ENCODE results near the gene FGG.

DNA sequence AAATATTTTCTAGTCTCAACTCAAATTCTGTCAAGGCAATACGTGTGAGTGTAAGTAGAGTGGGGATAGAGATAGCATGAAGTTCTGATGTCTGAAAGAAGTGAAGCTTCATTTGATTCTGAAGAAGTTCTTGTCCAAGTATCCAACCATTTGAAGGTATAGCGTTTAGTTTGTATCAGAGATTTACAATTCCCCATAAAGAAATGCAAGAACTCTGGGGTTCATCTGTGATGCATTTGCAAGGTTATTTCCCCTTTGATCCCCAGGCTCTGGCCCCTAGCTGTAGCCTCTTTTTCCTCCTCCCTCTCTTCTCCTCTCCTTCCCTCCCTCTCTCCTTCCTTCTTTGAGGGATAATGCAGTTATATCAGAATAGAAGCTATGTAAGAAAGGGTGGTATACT lies 29.7 kb downstream of the FGG start:
- no peak for TF ChIP-seq CTCF (conservative IDR thresholded peaks at IDR 0.05 in 1 of 2, IDR thresholded peaks at IDR 0.05 in 1 of 2; ENCODE audit: low read depth in 1 of 2, low read length in 2 of 2)
- no peak for TF ChIP-seq EZH2 (IDR thresholded peaks at IDR 0.05; ENCODE audit: low read length, missing control alignments)

Measured in fibroblast of lung (primary cell).